ENCODE results near the gene ADGRF3.
"Not testable (repeated sequence)": the region's sequence is repeated elsewhere in the genome, so short reads cannot be mapped to it uniquely, and the experiment has no call there.

ADGRF3 gene

GRCh38 chr2:26382564-26382963 lies 36.0 kb upstream of the ADGRF3 start:
- TF ChIP-seq CTCF (conservative IDR thresholded peaks at IDR 0.05) (no peak), ZFX (IDR thresholded peaks at IDR 0.05) (no peak)
- no peak overlapping the region for H3K27ac ChIP-seq

- no peak overlapping the region for H3K27ac ChIP-seq
These were observed 33.7 kb upstream of the ADGRF3 start for GRCh38 chr2:26380281-26380680.

GRCh38 chr2:26376799-26377198 lies 30.2 kb upstream of the ADGRF3 start:
- TF ChIP-seq CTCF (conservative IDR thresholded peaks at IDR 0.05) (no peak), ZFX (IDR thresholded peaks at IDR 0.05) (no peak)
- H3K27ac ChIP-seq = no peak overlapping the region

More at GRCh38 chr2:26380281-26380680, 33.7 kb upstream of the ADGRF3 start:
- TF ChIP-seq CTCF (conservative IDR thresholded peaks at IDR 0.05) (no peak), ZFX (IDR thresholded peaks at IDR 0.05) (no peak)

- not testable (repeated sequence) for H3K27ac ChIP-seq
These were observed 24.3 kb upstream of the ADGRF3 start for GRCh38 chr2:26370909-26371308.

GRCh38 chr2:26369664-26370063 lies 23.1 kb upstream of the ADGRF3 start:
- H3K27ac ChIP-seq = not testable (repeated sequence)

- TF ChIP-seq CTCF (conservative IDR thresholded peaks at IDR 0.05) (no peak), ZFX (IDR thresholded peaks at IDR 0.05) (no peak)
These were observed 20.4 kb upstream of the ADGRF3 start for GRCh38 chr2:26366957-26367356.

GRCh38 chr2:26364669-26365068 lies 18.1 kb upstream of the ADGRF3 start:
- TF ChIP-seq ZFX (IDR thresholded peaks at IDR 0.05) = no peak

More at GRCh38 chr2:26366957-26367356, 20.4 kb upstream of the ADGRF3 start:
- H3K27ac ChIP-seq = no peak overlapping the region

GRCh38 chr2:26363958-26364357 lies 17.4 kb upstream of the ADGRF3 start:
- TF ChIP-seq ZFX (IDR thresholded peaks at IDR 0.05) = no peak
- no peak for TF ChIP-seq CTCF (conservative IDR thresholded peaks at IDR 0.05)
- H3K27ac ChIP-seq = peak overlapping the region; percentile 29; the same call in 1 of the 2 replicates

More at GRCh38 chr2:26364669-26365068, 18.1 kb upstream of the ADGRF3 start:
- no peak overlapping the region for H3K27ac ChIP-seq

GRCh38 chr2:26363323-26363722 lies 16.7 kb upstream of the ADGRF3 start:
- H3K27ac ChIP-seq = 0 out of 2 replicates have a peak overlapping the region, but pooled peaks have one; percentile 29
- no peak for TF ChIP-seq ZFX (IDR thresholded peaks at IDR 0.05)
- TF ChIP-seq CTCF (conservative IDR thresholded peaks at IDR 0.05) = no peak

All from C4-2B (cell line).